ENCODE measurements around the gene GPR141. TPM values are rescaled to one million over a fixed set of nuclear protein-coding genes. Genes with fewer than 3 reads are reported as not detected.

The GPR141 gene
- total RNA-seq, 1 experiment from 2014 or later, result not detected

DNA sequence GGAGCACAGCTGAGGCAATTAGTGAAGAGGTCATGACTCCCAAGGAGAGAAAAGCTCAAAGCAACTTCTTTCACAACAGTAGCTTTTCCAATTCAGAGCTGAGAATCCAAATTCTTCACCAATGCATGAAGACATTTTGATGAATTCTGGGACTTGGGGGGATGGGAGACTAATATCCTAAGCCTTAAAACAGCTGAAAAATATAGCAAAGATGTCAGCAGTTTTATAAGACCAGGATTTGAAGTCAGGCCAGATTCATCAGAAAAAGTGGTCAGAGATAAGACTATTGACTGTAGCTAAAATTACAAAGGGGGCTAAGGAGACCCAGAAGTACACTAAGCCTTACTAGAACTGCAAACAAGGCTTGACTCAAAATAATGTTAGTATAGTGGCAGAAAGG, 51.6 kb downstream of the GPR141 start:
- Histone ChIP-seq H3K4me2 (ENCODE audit: low read length) (no peak overlapping the region), H3K27ac (ENCODE audit: low read length) (no peak overlapping the region), H3K9ac (ENCODE audit: low read length) (no peak overlapping the region), H3K79me2 (ENCODE audit: low read length) (no peaks in the 10 kb centered on the region), H3K4me1 (ENCODE audit: insufficient read depth, low read length) (no peaks in the 10 kb centered on the region), H3K4me3 (ENCODE audit: low read length) (no peak overlapping the region), H3K27me3 (ENCODE audit: low read length) (no peaks in the 10 kb centered on the region), H3K9me3 (ENCODE audit: low read length) (no peaks in the 10 kb centered on the region), H4K20me1 (ENCODE audit: low read length) (no peaks in the 10 kb centered on the region), H3F3A (ENCODE audit: low read length, unreplicated experiment) (no peaks in the 10 kb centered on the region), H3K9me2 (replicated peaks; ENCODE audit: low read length) (no peaks in the 10 kb centered on the region), H2AFZ (ENCODE audit: low read length) (no peak overlapping the region), H3K36me3 (ENCODE audit: low read depth, low read length) (no peaks in the 10 kb centered on the region)
- no peak for TF ChIP-seq CTCF (conservative IDR thresholded peaks at IDR 0.05; ENCODE audit: low read depth, low read length)
- CTCF ChIA-PET, result no interaction called here
- POLR2A ChIA-PET (ENCODE audit: unreplicated experiment), result no interaction called here
- ATAC-seq (no peak), DNase-seq (no peak)
- BruUV-seq (replicated peaks), result no TSS peak
- intact Hi-C loops (cut with micrococcal nuclease), result no loop called here

- Histone ChIP-seq H3K27me3 (ENCODE audit: low read length) (no peaks in the 10 kb centered on the region), H2AFZ (ENCODE audit: low read length) (no peak overlapping the region), H3K9me3 (ENCODE audit: low read length) (no peaks in the 10 kb centered on the region), H3F3A (ENCODE audit: low read length, unreplicated experiment) (no peaks in the 10 kb centered on the region), H3K4me3 (ENCODE audit: low read length) (no peak overlapping the region), H4K20me1 (ENCODE audit: low read length) (no peaks in the 10 kb centered on the region), H3K27ac (ENCODE audit: low read length) (no peak overlapping the region), H3K9ac (ENCODE audit: low read length) (no peak overlapping the region), H3K4me1 (ENCODE audit: insufficient read depth, low read length) (no peaks in the 10 kb centered on the region), H3K9me2 (replicated peaks; ENCODE audit: low read length) (no peaks in the 10 kb centered on the region), H3K36me3 (ENCODE audit: low read depth, low read length) (no peaks in the 10 kb centered on the region), H3K4me2 (ENCODE audit: low read length) (no peak overlapping the region), H3K79me2 (ENCODE audit: low read length) (no peaks in the 10 kb centered on the region)
- POLR2A ChIA-PET (ENCODE audit: unreplicated experiment), result no interaction called here
- CTCF ChIA-PET, result no interaction called here
- ATAC-seq (no peak), DNase-seq (no peak)
- intact Hi-C loops (cut with micrococcal nuclease), result no loop called here
- no peak for TF ChIP-seq EZH2 (IDR thresholded peaks at IDR 0.05; ENCODE audit: low read length, unreplicated experiment)
- TF ChIP-seq CTCF (conservative IDR thresholded peaks at IDR 0.05; ENCODE audit: low read depth, low read length), result no peak
- no peak for TF ChIP-seq EZH2phosphoT487 (IDR thresholded peaks at IDR 0.05; ENCODE audit: borderline replicate concordance, low read length)
- BruUV-seq (replicated peaks), result no TSS peak
Observed at GRCh38 chr7:37738321-37738720, 54.8 kb downstream of the GPR141 start.

GRCh38 chr7:37740398-37740797, 56.8 kb downstream of the GPR141 start:
- ATAC-seq, result no peak
- Histone ChIP-seq H2AFZ (ENCODE audit: low read length) (no peak overlapping the region), H3K9me3 (ENCODE audit: low read length) (no peaks in the 10 kb centered on the region), H3K4me3 (ENCODE audit: low read length) (no peak overlapping the region), H3K4me1 (ENCODE audit: insufficient read depth, low read length) (no peaks in the 10 kb centered on the region), H3K9me2 (replicated peaks; ENCODE audit: low read length) (no peaks in the 10 kb centered on the region), H3K36me3 (ENCODE audit: low read depth, low read length) (no peaks in the 10 kb centered on the region), H3K4me2 (ENCODE audit: low read length) (no peak overlapping the region), H3F3A (ENCODE audit: low read length, unreplicated experiment) (no peaks in the 10 kb centered on the region), H3K27me3 (ENCODE audit: low read length) (no peaks in the 10 kb centered on the region), H3K9ac (ENCODE audit: low read length) (no peak overlapping the region), H3K27ac (ENCODE audit: low read length) (no peak overlapping the region), H3K79me2 (ENCODE audit: low read length) (no peaks in the 10 kb centered on the region), H4K20me1 (ENCODE audit: low read length) (no peaks in the 10 kb centered on the region)
- BruUV-seq (replicated peaks), result no TSS peak
- CTCF ChIA-PET, result no interaction called here
- intact Hi-C loops (cut with micrococcal nuclease), result no loop called here
- TF ChIP-seq EZH2phosphoT487 (IDR thresholded peaks at IDR 0.05; ENCODE audit: borderline replicate concordance, low read length), result no peak
- TF ChIP-seq CTCF (conservative IDR thresholded peaks at IDR 0.05; ENCODE audit: low read depth, low read length), result no peak
- no peak for TF ChIP-seq EZH2 (IDR thresholded peaks at IDR 0.05; ENCODE audit: low read length, unreplicated experiment)
- POLR2A ChIA-PET (ENCODE audit: unreplicated experiment), result no interaction called here
- DNase-seq, result no peak
